Amygdala (tissue), 56 donors: ENCODE data around the gene BNIPL.

Experiments used
- DNase-seq, 56 donors: peaks; one replicate each; lab custom pipeline; 2025; lab: John Stamatoyannopoulos, UW

The BNIPL gene

DNA sequence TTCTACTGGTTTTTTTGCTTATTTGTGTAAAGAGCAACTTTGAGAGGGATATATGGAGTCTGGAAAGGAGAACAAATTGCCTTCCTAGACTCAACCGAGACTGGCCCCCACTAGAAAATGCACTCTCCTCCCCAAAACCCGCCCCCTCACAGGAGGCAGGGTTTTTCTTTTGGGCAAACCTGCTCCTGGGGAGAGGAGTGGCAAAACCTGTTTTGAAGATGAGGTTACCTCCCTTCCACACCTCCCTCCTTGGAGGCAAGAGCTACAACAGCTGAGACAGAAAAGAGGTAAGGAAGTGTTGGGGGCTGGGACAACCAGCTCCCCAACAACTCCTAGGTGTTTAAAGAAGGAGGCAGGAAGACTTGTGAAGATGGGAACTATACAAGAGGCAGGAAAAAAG lies at the start of gene BNIPL:
TSS of gene BNIPL (plus strand) at position 231 of the 400 bp plus-strand sequence. CDS start at position 371, 140 bp downstream.
- no peak for DNase-seq

DNA sequence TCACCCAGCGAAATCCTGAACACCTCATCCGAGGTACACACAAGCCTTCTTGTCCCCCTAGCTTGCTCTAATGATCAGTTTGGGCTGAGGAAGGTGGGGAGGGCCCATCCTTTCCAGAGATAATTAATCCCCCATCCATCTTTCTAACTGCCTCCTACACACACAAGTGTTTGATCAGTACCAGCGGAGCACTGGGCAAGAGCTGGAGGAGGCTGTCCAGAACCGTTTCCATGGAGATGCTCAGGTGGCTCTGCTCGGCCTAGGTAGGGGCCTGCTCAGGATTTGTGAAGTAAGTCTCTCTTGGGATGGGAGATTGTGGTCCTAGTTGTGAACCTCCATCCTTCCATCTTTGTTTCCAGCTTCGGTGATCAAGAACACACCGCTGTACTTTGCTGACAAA lies 48.5 kb upstream of the BNIPL start:
- no peak for DNase-seq

- DNase-seq: no peak
Observed at GRCh38 chr1:150992626-150993025, 43.8 kb upstream of the BNIPL start.

- DNase-seq: no peak
Observed at GRCh38 chr1:150994248-150994647, 42.1 kb upstream of the BNIPL start.

- DNase-seq: no peak
Observed at GRCh38 chr1:150995460-150995859, 40.9 kb upstream of the BNIPL start.

DNA sequence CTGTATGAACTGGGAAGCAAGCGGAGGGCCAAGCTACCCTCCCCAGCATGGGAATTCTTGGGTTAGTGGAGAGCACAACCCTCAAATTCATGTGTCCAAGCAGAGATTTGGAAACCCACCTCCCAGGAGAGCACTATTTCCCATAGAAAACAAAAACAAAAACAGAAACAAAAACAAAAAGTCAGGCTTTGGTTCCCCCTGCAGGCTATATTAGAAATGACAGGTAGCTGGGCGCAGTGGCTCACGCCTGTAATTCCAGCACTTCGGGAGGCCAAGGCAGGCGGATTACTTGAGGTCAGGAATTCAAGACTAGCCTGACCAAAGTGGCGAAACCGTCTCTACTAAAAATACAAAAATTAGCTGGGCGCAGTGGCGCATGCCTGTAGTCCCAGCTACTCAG lies 40.5 kb upstream of the BNIPL start:
- DNase-seq: peak in 17 of 56 donors; percentile 8 to 62 (median 17)

GRCh38 chr1:150997126-150997872 lies 39.1 kb upstream of the BNIPL start:
- DNase-seq: no peak

DNA sequence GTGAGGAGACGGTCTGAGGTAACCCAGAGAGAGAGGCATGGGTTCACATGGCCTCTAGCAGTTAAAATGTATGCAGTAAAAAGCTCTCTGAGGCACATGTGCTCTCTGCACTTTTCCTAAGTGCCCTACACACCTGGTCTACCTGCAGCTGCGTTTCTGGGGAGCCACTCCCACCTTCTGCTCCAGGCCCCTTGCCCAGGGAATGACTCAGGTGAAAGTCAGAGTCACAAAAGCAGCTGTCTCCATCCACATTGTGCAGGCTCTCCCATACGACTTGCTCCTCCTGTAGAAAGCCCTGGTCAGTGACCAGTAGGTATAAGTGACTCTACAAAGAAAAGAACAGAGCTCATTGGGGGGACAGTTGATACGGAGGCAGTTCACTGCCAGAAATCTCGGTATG lies 38.4 kb upstream of the BNIPL start:
- DNase-seq: no peak

DNA sequence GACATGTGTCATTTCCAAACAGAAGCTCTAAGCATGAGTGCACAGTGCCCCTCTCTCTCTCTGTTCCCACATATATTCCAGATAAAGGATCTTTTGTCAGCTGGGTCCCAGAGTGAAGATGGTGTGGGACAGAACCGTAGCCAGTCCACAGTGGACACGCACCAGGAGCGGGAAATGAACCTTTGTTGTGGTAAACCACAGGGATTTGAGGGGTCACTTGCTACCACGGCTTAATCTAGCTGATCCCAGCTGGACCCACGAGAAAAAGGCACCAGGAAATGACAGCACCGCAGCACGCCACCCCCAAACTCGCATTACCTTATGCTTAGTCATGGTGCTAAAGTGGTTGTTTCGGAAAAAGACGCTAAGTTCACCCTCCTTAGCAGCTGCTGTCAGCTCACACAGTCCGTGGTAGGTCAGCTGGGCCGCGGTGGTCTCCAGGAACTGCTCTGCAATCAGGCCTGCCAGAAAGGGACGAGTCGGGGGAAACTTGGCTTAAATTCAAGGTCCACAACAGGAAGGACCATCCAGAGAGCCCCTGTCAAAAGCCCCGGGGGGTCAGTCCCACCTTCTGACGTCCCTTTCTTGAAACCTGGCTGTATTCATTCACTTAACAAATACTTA lies 37.2 kb upstream of the BNIPL start:
- peak in 16 of 56 donors; percentile 9 to 52 (median 27) for DNase-seq

DNA sequence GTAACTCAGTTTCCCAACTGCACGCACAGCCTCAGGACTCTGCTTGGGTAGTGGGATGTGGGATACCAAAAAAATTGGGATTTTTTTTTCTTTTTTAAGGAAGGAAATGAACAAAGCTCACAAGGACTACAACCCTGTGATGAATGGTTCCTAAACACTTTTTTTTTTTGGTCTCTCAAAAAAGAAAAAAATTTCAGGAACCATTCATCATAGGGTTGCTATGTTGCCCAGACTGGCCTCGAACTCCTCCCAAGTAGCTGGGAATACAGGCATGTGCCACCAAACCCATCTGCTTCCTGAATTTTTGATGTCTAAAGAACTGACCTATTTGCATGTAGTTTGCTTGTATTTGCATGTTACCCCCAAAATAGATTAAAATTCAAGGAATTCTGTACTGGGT lies 36.5 kb upstream of the BNIPL start:
- DNase-seq: no peak

DNA sequence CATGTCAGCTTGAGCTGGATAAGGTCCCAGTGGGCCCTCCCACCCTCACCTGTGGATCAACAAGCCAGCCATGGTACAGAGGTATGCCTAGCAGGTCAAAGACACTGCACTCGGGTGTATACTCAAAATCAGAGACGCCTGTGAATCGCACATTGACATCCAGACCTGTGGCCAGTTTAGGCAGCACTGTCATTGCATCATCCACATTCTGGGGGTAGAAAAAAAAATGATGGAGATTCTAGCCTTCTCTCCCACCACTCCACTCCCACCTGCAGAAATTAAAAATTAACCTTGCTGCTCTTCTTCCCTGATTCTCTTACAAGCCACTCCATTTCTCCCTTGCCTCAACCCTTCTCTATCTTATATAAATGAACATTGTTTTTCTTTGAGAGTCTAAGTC lies 36.0 kb upstream of the BNIPL start:
- no peak for DNase-seq

- no peak for DNase-seq
Observed at GRCh38 chr1:151001602-151002001, 34.8 kb upstream of the BNIPL start.

GRCh38 chr1:151002051-151002450 lies 34.3 kb upstream of the BNIPL start:
- DNase-seq: no peak

GRCh38 chr1:151002611-151003010 lies 33.8 kb upstream of the BNIPL start:
- no peak for DNase-seq

DNA sequence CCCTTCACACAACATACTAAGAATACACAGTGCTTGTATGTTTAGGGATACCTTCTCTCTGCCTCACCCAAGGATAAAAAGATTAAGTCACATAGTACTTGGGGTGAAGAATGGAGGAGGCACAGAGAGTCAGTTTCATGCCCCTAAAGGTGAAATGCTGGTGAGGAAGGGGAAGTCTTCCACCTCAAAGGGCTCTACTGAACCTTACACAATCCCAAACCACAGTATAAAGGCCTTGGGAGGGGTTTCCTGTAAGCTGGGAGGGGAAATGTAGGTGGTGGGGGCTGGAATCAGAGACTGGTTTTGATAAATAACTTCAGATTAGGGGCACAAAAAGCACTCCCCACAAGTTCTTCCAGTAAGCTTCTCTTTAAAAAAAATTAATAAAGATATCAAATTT lies 33.2 kb upstream of the BNIPL start:
- no peak for DNase-seq

GRCh38 chr1:151005729-151006319 lies 30.6 kb upstream of the BNIPL start:
- peak in 1 of 56 donors; percentile 29 for DNase-seq

DNA sequence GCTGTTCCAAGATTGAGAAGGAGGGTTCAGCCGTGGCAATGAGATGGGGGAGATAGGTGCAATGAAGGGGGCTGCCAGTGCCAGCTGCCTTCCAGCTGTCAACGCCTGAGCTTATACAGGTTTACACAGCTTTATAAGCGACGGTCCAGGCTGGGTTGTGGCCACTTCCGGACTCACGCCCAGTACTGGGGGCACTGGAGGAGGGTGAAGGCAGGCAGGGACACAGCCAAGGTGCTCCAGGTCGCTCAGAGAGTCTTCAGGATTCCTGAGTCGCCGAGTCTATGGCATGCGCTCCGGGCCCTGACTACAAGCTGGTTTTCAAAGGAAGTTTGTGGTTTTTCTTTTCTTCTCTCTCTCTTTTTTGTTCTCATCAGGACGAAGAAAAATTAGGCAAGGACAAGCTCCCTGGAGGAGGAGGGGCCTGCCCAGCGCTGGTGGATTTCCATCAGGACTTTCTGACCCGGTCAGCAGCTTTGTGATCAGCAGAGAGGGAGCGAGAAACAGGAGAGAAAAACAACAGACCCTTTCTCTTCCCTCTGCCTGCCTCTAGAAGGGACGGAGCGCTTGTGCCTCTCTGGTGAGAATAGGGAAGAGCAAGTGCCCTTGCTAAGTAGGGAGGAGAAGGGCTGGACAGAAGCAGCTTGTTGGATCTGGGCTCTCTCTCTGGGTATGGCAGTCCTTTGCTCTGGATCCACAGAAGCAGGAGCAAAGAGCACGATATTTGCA lies 29.9 kb upstream of the BNIPL start, which contains the start of gene MINDY1:
TSS of gene MINDY1 (minus strand) at position 576 of the 726 bp plus-strand sequence. CDS start 4,285 bp downstream, outside the sequence.
- DNase-seq: peak in 53 of 56 donors; percentile 17 to 91 (median 68)

DNA sequence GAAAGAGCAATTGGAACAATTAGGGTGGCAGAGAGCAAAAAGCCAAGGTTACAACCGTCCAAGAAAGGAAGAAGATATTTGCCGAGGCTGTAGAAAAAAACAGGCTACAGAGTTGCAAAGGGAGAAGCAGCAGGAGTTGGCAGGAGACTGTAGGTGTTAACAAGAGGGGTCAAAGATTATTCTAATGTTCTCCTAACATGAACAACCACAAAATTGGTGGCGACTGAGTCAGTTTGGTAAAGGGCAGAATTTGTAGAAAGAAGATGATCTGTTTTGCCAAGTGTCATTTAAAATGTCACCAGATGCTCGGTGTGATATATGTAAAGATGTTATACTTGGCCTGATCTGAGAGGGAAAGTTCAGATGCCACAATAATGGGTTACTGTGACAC lies 28.5 kb upstream of the BNIPL start:
- no peak for DNase-seq

GRCh38 chr1:151008244-151009205 lies 27.9 kb upstream of the BNIPL start, which contains the start of gene PRUNE1:
Gene PRUNE1 (plus strand): TSS chr1:151008449. CDS start chr1:151008633, 184 bp downstream.
- peak; percentile 46 to 97 (median 88) for DNase-seq

GRCh38 chr1:151009206-151009587 lies 27.2 kb upstream of the BNIPL start:
- no peak for DNase-seq
